NT2/D1 (cell line): ENCODE measurements around the gene MAPK6.

Experiments
- SUZ12 ChIP-seq: IDR thresholded peaks from 2 replicates; pipeline ENCODE4 v1.6.1; 2011; ENCODE audit not compliant: insufficient read length, insufficient read depth; ENCODE audit errors: extremely low read depth
- YY1 ChIP-seq: IDR thresholded peaks from 2 replicates; pipeline ENCODE4 v1.6.1; 2011; ENCODE audit not compliant: insufficient read length, insufficient read depth
- ZNF274 ChIP-seq: IDR thresholded peaks from 2 replicates; pipeline ENCODE4 v1.6.1; 2011; ENCODE audit warnings: mild to moderate bottlenecking, low read depth, low read length

- TF ChIP-seq ZNF274 (no peak), YY1 (no peak), SUZ12 (no peak)
Measured at GRCh38 chr15:51991141-51991540, 27.9 kb upstream of the MAPK6 start.
